HCT116 (cell line): ENCODE measurements around the gene SEMA7A. TPM values are rescaled to one million over a fixed set of nuclear protein-coding genes. Genes with fewer than 3 reads are reported as not detected.

Experiments used
- ATAC-seq: fragments of 200-7000 bp; cut with Tn5 transposase; 2 replicates; pipeline ENCODE4 v1.9.1; 2020; ENCODE audit warnings: mild to moderate bottlenecking, moderate library complexity
- BruUV-seq: library from RNA; stranded (reverse); fragments of 400-500 nt; replicated peaks from 2 replicates; lab custom pipeline; 2021; lab: Mats Ljungman, UMichigan
- CTCF ChIA-PET: fragments of 300-600 bp; sonication (Branson Sonifier 250); formaldehyde crosslinking; loops from one replicate; lab custom pipeline; 2021; ENCODE audit warnings: antibody characterized with exemption; lab: Charles Lee
- POLR2A ChIA-PET: fragments of 300-600, 350-600 bp; sonication (Branson Sonifier 250); formaldehyde crosslinking; loops from one replicate; lab custom pipeline; 2021; ENCODE audit warnings: antibody characterized with exemption; lab: Charles Lee
- RAD21 ChIA-PET, 2 experiments: fragments of 300-600 bp; sonication (Branson Sonifier 250); formaldehyde crosslinking; loops; one replicate each; lab custom pipeline; 2023; ENCODE audit warnings: low total read pairs in 2 of 2; ENCODE audit not compliant: uncharacterized antibody in 2 of 2, unreplicated experiment in 2 of 2, low non-redundant PET in 1 of 2; lab: Charles Lee
- DNase-seq: peaks from one replicate; pipeline ENCODE4 v3.0.0-alpha.2; 2010; ENCODE audit warnings: low read depth, low spot score
- H2AFZ ChIP-seq: fragments of 200-600 bp; shearing (Covaris generic), sonication (generic); 2 replicates; pipeline ENCODE4 v1.6.1; 2017; ENCODE audit warnings: low read depth, mixed run types, mixed read lengths, antibody characterized with exemption, low read length; ENCODE audit not compliant: poor library complexity, severe bottlenecking
- H3K27ac ChIP-seq: 2 replicates; pipeline ENCODE4 v1.5.1; 2012; ENCODE audit warnings: low read depth, low read length
- H3K27me3 ChIP-seq: fragments of 200-600 bp; sonication (generic); 2 replicates; pipeline ENCODE4 v1.6.1; 2016; ENCODE audit warnings: mixed run types, low read length, mixed read lengths; ENCODE audit not compliant: insufficient read depth
- H3K36me3 ChIP-seq, 2 experiments: fragments of 200-500 bp in 1 of 2; fragments of 200-600 bp in 1 of 2; sonication (Bioruptor generic) in 1 of 2; sonication (generic) in 1 of 2; 2 replicates each; pipeline versions ENCODE4 v1.5.1 to v1.6.1; 2014 to 2016; ENCODE audit warnings: low read length in 2 of 2, inconsistent platforms in 1 of 2, mixed read lengths in 1 of 2, mixed run types in 1 of 2; ENCODE audit not compliant: insufficient read depth in 2 of 2, control insufficient read depth in 1 of 2
- H3K4me1 ChIP-seq, 2 experiments: fragments of 200-600 bp in 1 of 2; sonication (generic) in 1 of 2; 2 replicates each; pipeline versions ENCODE4 v1.5.1 to v1.6.1; 2012 to 2017; ENCODE audit warnings: low read length in 2 of 2, inconsistent platforms in 1 of 2, mild to moderate bottlenecking in 1 of 2, mixed read lengths in 1 of 2, mixed run types in 1 of 2, moderate library complexity in 1 of 2; ENCODE audit not compliant: insufficient read depth in 2 of 2, control insufficient read depth in 1 of 2
- H3K4me2 ChIP-seq: fragments of 200-600 bp; sonication (generic); 2 replicates; pipeline ENCODE4 v1.6.1; 2017; ENCODE audit warnings: mixed run types, low read length, mixed read lengths
- H3K4me3 ChIP-seq, 2 experiments: fragments of 200-600 bp in 1 of 2; sonication (generic) in 1 of 2; replicated peaks in 1 of 2; 2 replicates each; pipeline ENCODE4 v1.5.1; 2011 to 2016; ENCODE audit warnings: low read length in 2 of 2, control low read depth in 1 of 2, low read depth in 1 of 2, mild to moderate bottlenecking in 1 of 2, mixed read lengths in 1 of 2, mixed run types in 1 of 2
- H3K79me2 ChIP-seq: fragments of 200-600 bp; sonication (generic); 2 replicates; pipeline ENCODE4 v1.6.1; 2017; ENCODE audit warnings: mild to moderate bottlenecking, mixed run types, low read length, moderate library complexity, mixed read lengths; ENCODE audit not compliant: insufficient read depth
- H3K9ac ChIP-seq: fragments of 200-600 bp; sonication (generic); 2 replicates; pipeline ENCODE4 v1.6.1; 2016; ENCODE audit warnings: low read length, mixed read lengths
- H3K9me2 ChIP-seq: fragments of 200-600 bp; sonication (generic), shearing (Covaris generic); 2 replicates; pipeline ENCODE4 v1.6.1; 2017; ENCODE audit warnings: mixed run types, mild to moderate bottlenecking, moderate library complexity; ENCODE audit not compliant: insufficient read depth
- H3K9me3 ChIP-seq, 2 experiments: fragments of 200-500 bp in 1 of 2; fragments of 200-600 bp in 1 of 2; sonication (Bioruptor generic) in 1 of 2; sonication (generic) in 1 of 2; 2 replicates each; pipeline ENCODE4 v1.6.1; 2014 to 2017; ENCODE audit warnings: low read length in 2 of 2, mixed read lengths in 2 of 2, inconsistent platforms in 1 of 2, low read depth in 1 of 2, mild to moderate bottlenecking in 1 of 2, mixed run types in 1 of 2, moderate library complexity in 1 of 2; ENCODE audit not compliant: control insufficient read depth in 1 of 2, insufficient read depth in 1 of 2
- H4K20me1 ChIP-seq: fragments of 200-600 bp; sonication (generic), shearing (Covaris generic); 2 replicates; pipeline ENCODE4 v1.6.1; 2017; ENCODE audit warnings: mixed run types, mild to moderate bottlenecking, moderate library complexity; ENCODE audit not compliant: insufficient read depth
- ATF3 ChIP-seq: IDR thresholded peaks from 2 replicates; pipeline ENCODE4 v1.6.1; 2012
- FOSL1 ChIP-seq: IDR thresholded peaks from 2 replicates; pipeline ENCODE4 v1.6.1; 2012; ENCODE audit warnings: low read depth
- MAX ChIP-seq: IDR thresholded peaks from 2 replicates; pipeline ENCODE4 v1.6.1; 2012
- POLR2A ChIP-seq: IDR thresholded peaks from 2 replicates; pipeline ENCODE4 v1.7.0; 2011; ENCODE audit warnings: borderline replicate concordance; ENCODE audit not compliant: insufficient read depth, insufficient read length; ENCODE audit errors: extremely low read depth
- RAD21 ChIP-seq: IDR thresholded peaks from 2 replicates; pipeline ENCODE4 v1.6.1; 2012; ENCODE audit warnings: low read depth, mild to moderate bottlenecking
- SIN3A ChIP-seq: IDR thresholded peaks from 2 replicates; pipeline ENCODE4 v1.6.1; 2012; ENCODE audit warnings: low read depth
- SP1 ChIP-seq: IDR thresholded peaks from 2 replicates; pipeline ENCODE4 v1.6.1; 2012; ENCODE audit warnings: low read depth
- TCF7L2 ChIP-seq: IDR thresholded peaks from 2 replicates; pipeline ENCODE4 v1.7.0; 2011; ENCODE audit warnings: borderline replicate concordance, inconsistent platforms; ENCODE audit not compliant: insufficient read depth, insufficient read length; ENCODE audit errors: extremely low read depth
- ZBTB33 ChIP-seq: IDR thresholded peaks from 2 replicates; pipeline ENCODE4 v1.6.1; 2011; ENCODE audit warnings: mild to moderate bottlenecking, low read length, moderate library complexity; ENCODE audit not compliant: insufficient replicate concordance; ENCODE audit errors: extremely low read depth
- intact Hi-C: fragments of 100-400 bp; cut with micrococcal nuclease; formaldehyde crosslinking; loops from 2 replicates; pipeline ENCODE4 v1.10.0; 2022
- total RNA-seq: library from RNA; stranded (reverse); gene quantifications from one replicate; pipeline ENCODE4 v1.2.1, GENCODE V29; 2021; ENCODE audit not compliant: unreplicated experiment
- TF ChIP-seq, protein P1 (sequence below), 3 experiments: fragments of 200-600 bp in 1 of 3; sonication (generic) in 1 of 3; IDR thresholded peaks in 2 of 3; conservative IDR thresholded peaks in 1 of 3; 2 replicates each; pipeline ENCODE4 v1.5.1; 2012 to 2017; ENCODE audit warnings: low read depth in 2 of 3, low read length in 2 of 3, antibody characterized with exemption in 1 of 3, borderline replicate concordance in 1 of 3, control low read depth in 1 of 3, mild to moderate bottlenecking in 1 of 3, mixed read lengths in 1 of 3, mixed run types in 1 of 3, moderate library complexity in 1 of 3; ENCODE audit not compliant: insufficient read depth in 1 of 3

Gene SEMA7A
- total RNA-seq, 1 experiment from 2014 or later, result 13.8 TPM

- peaks cover 3 to 14% of the 10 kb centered on the region in 2 experiments; a peak in 3 of 4 replicates for H3K4me1 ChIP-seq
- H3K36me3 ChIP-seq, result no peaks in the 10 kb centered on the region
- H3K79me2 ChIP-seq, result peaks cover 9% of the 10 kb centered on the region; the same call in 1 of the 2 replicates
- ChIA-PET CTCF (no interaction called here), RAD21 (no interaction called here), POLR2A (no interaction called here)
- no peak overlapping the region for H2AFZ ChIP-seq
- H3K9me3 ChIP-seq, result no peaks in the 10 kb centered on the region
- no peak overlapping the region for H3K4me3 ChIP-seq
- DNase-seq (no peak), ATAC-seq (no peak)
- intact Hi-C loops, result no loop called here
- H3K27me3 ChIP-seq, result no peaks in the 10 kb centered on the region
- H3K27ac ChIP-seq, result no peak overlapping the region
- TF ChIP-seq SP1, result no peak
- no peak for TF ChIP-seq RAD21
- TF ChIP-seq SIN3A, result no peak
- no peak for TF ChIP-seq TCF7L2
- TF ChIP-seq, protein P1, sequence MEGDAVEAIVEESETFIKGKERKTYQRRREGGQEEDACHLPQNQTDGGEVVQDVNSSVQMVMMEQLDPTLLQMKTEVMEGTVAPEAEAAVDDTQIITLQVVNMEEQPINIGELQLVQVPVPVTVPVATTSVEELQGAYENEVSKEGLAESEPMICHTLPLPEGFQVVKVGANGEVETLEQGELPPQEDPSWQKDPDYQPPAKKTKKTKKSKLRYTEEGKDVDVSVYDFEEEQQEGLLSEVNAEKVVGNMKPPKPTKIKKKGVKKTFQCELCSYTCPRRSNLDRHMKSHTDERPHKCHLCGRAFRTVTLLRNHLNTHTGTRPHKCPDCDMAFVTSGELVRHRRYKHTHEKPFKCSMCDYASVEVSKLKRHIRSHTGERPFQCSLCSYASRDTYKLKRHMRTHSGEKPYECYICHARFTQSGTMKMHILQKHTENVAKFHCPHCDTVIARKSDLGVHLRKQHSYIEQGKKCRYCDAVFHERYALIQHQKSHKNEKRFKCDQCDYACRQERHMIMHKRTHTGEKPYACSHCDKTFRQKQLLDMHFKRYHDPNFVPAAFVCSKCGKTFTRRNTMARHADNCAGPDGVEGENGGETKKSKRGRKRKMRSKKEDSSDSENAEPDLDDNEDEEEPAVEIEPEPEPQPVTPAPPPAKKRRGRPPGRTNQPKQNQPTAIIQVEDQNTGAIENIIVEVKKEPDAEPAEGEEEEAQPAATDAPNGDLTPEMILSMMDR (IDR thresholded peaks at IDR 0.05 in 2 of 3, conservative IDR thresholded peaks at IDR 0.05 in 1 of 3; ENCODE audit: borderline replicate concordance in 1 of 3, insufficient read depth in 1 of 3, low read depth in 2 of 3, low read length in 2 of 3), result no peak
- no peak for TF ChIP-seq POLR2A
- no peak for TF ChIP-seq FOSL1
- TF ChIP-seq MAX, result no peak
- no peak for TF ChIP-seq ATF3
- TF ChIP-seq ZBTB33, result no peak
- H3K4me2 ChIP-seq, result no peak overlapping the region
- no peaks in the 10 kb centered on the region for H3K9me2 ChIP-seq
- H3K9ac ChIP-seq, result no peak overlapping the region
- no TSS peak for BruUV-seq
- no peaks in the 10 kb centered on the region; the same call in 1 of the 2 replicates for H4K20me1 ChIP-seq
Measured at GRCh38 chr15:74463634-74464033, 29.9 kb upstream of the SEMA7A start.
